H7 (cell line): ENCODE data around the gene SLC29A2. TPM values are rescaled to one million over a fixed set of nuclear protein-coding genes. Genes with fewer than 3 reads are reported as not detected.

ENCODE experiments used
- DNase-seq: peaks from one replicate; pipeline ENCODE4 v3.0.0; 2012
- H3K27me3 ChIP-seq: 2 replicates; pipeline ENCODE4 v1.6.0; 2011; ENCODE audit warnings: mild to moderate bottlenecking, low read length; ENCODE audit not compliant: control insufficient read depth, insufficient read depth
- H3K36me3 ChIP-seq: replicated peaks from 2 replicates; pipeline ENCODE4 v1.5.1; 2011; ENCODE audit warnings: low read length; ENCODE audit not compliant: control insufficient read depth, insufficient read depth
- H3K4me3 ChIP-seq: 2 replicates; pipeline ENCODE4 v1.5.1; 2011; ENCODE audit warnings: low read depth, mild to moderate bottlenecking, control low read depth, low read length, moderate library complexity; ENCODE audit not compliant: insufficient read depth
- total RNA-seq: library from RNA; depleted of rRNA; stranded (reverse); fragments of >200 nt; shearing (Covaris generic); gene quantifications from 2 replicates; pipeline ENCODE4 v1.2.3, GENCODE V29; 2014

Gene SLC29A2
- total RNA-seq, 1 experiment from 2014 or later: 23.8 TPM

DNA sequence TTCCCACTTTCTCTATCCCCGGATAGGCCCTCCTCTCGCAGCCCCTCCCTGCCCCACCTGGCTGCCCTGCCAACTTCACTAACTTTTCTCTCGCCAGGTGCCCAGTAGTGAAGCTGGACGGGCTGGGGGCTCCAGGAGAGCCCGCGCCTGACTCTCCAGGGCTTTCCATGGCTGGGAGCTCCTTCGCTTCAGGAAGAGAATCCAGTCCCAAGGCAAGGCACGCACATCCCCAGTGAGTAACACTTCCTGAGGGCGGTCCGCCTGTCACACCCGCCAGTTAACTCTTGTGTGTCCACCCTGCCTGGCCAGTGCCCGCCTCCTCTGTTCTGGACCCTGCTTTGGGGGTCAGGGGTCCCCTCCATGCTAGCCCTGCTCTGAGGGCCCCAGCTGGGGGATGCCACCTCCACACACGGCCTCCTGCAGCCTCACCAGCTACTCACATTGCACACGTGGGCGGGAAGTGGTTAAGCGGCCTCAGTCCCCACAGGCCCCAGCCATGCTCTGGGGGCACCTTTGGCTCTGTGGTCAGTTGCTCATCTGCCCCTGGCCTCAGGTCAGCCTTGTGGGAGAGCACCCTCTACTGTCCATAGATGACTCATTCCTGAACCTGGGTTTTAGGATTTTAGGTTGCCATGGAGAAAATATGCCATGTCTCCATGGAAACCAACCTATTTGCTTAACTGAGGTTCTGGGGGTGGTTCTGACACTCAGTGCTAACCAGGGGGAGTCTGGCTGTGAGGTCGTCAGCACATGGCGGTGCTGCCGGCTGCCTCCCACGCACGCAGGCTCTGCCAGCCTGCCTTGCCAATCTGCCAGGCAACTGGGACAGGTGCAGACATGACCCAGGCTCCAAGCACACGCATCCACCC, 35.1 kb downstream of the SLC29A2 start, which contains the start of gene RIN1:
TSS of gene RIN1 (minus strand) at position 201 of the 869 bp plus-strand sequence. CDS start at position 169, 32 bp downstream.
- Histone ChIP-seq H3K27me3 (peaks cover 1% of the 10 kb centered on the region; the same call in 1 of the 2 replicates), H3K4me3 (peak within 1 kb of the TSS; percentile 53)
- DNase-seq: peak; percentile 95

DNA sequence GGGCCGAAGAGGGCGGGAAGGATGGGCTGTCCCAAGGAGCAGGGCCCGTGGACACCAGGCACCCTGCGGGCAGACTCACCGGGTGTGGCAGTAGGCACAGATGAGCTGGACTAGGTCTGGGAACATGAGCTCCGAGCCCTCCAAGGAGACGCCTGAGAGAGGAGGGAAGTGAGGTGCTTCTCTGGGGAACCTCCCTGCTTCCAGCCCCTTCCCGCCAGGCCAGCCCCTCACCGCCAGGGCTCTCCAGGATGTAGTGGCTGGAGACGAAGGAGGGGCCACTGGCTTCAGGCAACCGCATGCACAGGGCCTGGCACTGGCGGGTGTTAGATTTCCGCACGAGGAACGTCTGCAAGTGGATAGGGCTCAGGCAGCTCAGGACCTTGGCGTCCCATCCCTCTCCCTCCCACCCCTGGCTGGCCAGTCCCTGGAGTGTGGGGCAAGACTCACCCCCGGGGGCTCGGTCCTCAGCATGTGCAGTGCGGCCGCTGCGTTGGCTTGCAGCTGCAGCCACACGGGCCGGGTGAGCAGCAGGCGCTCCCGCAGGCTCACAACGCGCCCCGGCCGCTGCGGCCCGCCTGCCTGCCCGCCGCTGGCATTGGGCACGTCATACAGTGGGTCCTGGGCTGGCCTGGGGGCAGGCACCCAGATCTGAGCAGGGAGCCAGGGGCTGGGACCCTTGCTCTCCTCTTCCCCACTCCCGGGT, 35.9 kb downstream of the SLC29A2 start:
- peaks cover 4% of the 10 kb centered on the region for H3K36me3 ChIP-seq
- peaks cover 1% of the 10 kb centered on the region; the same call in 1 of the 2 replicates for H3K27me3 ChIP-seq
- DNase-seq: peak; percentile 90
- peak overlapping the region; percentile 53 for H3K4me3 ChIP-seq

More for the DNA sequence above, 35.1 kb downstream of the SLC29A2 start, which contains the start of gene RIN1:
- peaks cover 7% of the 10 kb centered on the region for H3K36me3 ChIP-seq

DNA sequence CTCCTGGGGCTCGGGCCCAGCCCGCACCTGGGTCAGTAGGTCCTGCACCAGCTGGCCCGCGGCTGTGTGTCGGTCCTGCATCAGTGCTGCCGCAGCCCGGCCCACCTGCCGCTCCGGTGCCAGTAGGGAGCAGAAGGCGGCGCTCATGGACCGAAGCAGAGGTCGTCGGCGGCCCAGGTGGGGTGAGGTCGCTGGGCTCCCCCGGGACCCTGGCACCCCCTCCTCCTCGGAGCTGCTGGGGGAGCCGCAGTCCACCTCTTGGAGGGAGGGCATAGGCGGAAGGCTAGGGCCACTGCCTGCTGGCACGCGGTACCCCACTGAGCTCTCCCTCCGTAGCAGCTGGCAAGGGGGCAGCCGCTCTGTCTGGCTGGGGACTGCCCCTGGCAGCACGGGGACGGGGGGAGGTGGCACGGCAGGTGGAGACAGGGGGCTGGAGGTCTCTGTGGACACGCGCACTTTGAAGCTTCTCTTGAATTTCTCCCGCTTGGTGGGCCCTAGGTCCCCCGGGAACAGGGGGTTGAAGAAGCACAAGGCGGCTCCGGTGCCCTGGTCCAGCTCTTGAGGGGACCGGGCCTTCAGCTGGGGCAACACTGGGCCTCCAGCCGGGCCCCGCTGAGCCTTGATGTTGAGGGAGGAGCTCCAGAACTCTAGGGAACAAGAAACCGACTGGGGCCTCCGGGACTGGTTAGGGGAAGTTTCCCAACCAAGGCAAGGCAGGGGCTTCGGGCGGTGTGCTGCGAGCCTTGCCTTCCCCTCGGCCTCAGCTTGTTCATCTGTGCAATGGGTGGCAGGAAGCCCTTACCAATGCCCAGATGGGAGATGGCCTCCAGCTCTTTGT, 36.7 kb downstream of the SLC29A2 start:
- peak overlapping the region; percentile 53; the same call in 1 of the 2 replicates for H3K4me3 ChIP-seq
- H3K36me3 ChIP-seq: no peaks in the 10 kb centered on the region; the same call in none of the 2 replicates
- peak; percentile 70 for DNase-seq
- peaks cover 1% of the 10 kb centered on the region; the same call in 1 of the 2 replicates for H3K27me3 ChIP-seq

DNA sequence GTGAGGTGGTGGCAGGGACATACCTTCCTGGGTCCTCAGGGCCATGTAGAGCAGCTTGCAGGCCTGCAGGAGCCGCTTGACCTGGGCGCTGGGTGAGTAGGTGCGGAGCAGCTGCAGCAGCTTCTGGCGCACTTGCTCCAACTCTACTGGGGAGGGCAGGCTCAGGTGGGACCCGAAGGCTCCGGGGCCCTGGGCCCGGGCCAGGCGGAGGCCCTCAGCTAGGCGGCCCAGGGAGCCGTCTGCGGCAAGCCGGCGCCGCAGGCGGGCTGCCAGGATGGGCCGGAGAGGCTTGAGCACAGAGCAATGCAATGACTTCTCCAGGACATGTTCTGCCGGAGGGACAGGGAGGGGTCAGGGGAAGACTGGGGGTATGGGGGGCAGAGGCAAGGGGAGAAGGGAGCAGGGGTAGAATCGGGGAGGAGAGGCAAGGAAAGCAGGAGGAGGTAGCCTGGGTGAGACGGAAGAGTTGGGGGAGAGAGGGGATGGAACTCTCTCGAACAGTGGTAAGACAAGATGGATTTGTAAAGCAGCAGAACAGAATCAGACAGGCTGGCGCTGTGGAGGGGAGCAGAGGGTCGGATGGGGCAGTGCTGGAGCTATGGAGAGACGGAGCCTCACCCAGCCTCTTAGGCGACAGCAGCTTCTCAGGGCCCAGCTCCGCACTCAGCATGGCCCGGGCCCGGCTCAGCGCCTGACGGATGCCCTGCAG, 37.5 kb downstream of the SLC29A2 start:
- Histone ChIP-seq H3K4me3 (no peak overlapping the region), H3K27me3 (peaks cover 1% of the 10 kb centered on the region; the same call in 1 of the 2 replicates), H3K36me3 (no peaks in the 10 kb centered on the region; the same call in 1 of the 2 replicates)
- DNase-seq: peak; percentile 67

DNA sequence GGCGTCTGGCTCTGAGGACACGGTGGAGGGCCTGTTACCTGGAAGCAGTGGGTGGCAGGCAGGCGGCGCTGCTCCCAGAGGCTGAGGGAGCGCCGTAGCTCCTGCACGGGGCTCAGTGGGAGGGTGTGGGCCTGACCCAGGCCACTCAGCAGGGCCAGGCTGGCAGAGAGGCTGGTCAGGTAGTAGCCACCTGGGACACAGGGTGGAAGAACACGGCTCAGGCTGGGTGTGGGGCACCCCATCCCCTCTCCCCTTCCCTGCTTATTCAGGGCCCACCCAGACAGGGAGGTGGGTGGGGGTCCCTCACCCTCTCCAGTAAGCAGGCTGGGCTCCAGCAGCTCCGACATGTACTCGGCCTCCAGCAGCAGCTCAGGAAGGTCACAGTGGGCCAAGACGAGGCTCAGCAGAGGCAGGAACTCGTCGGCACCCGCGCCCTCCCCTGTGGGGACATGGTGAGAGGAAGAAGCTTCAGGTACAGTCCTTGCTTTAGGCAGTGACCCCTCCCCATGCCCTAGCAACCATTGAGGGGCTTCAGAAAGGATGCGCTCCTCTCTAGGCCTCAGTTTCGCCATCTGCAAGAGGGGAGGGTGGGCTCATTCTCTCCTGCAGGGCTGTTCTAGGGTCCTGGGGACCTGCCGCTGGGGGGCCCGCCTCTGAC, 38.2 kb downstream of the SLC29A2 start:
- Histone ChIP-seq H3K4me3 (no peak overlapping the region), H3K36me3 (no peaks in the 10 kb centered on the region; the same call in 1 of the 2 replicates), H3K27me3 (peaks cover 1% of the 10 kb centered on the region; the same call in 1 of the 2 replicates)
- DNase-seq: peak; percentile 58

DNA sequence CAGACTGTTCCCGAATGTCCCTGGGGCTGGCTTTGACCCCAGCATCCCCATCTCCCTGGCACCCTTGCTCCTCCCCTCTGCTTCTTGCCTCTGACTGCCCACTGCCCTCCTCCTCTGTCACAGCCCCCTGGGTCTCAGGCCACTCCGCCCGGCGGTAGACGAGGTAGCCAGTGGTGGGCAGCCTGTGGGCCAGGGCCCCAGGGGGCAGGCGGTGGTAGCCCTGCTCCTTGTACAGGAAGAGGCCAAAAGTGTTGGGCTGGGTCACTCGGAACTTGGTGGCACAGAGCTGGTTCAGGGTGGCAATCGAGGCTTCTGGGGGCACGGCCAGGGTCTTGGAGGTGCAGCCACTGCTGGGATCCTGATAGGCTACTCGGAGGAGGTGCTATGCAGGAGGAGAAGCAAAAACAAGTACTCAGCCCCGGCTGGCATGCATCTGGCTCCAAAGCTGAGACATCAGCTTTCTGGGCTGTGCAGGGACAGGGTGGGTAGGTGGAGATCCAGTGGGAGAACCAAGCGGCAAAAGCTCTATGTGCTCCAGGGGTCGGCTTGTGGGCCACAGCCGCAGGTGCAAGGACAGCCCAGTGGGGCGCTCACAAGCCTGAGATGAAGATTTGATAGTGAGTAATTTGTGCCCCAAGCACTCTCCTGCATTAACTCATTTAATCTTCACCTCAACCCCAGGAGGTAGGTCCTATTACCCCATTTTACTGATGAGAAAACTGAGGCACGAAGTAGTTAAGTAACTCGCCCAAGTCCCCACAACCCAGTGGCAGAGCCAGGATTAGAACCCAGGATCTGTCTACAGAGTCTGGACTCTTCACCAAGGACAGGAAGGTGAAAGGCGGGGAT, 39.0 kb downstream of the SLC29A2 start:
- H3K27me3 ChIP-seq: peaks cover 1% of the 10 kb centered on the region; the same call in 1 of the 2 replicates
- no peaks in the 10 kb centered on the region; the same call in 1 of the 2 replicates for H3K36me3 ChIP-seq
- peak; percentile 51 for DNase-seq
- H3K4me3 ChIP-seq: no peak overlapping the region

DNA sequence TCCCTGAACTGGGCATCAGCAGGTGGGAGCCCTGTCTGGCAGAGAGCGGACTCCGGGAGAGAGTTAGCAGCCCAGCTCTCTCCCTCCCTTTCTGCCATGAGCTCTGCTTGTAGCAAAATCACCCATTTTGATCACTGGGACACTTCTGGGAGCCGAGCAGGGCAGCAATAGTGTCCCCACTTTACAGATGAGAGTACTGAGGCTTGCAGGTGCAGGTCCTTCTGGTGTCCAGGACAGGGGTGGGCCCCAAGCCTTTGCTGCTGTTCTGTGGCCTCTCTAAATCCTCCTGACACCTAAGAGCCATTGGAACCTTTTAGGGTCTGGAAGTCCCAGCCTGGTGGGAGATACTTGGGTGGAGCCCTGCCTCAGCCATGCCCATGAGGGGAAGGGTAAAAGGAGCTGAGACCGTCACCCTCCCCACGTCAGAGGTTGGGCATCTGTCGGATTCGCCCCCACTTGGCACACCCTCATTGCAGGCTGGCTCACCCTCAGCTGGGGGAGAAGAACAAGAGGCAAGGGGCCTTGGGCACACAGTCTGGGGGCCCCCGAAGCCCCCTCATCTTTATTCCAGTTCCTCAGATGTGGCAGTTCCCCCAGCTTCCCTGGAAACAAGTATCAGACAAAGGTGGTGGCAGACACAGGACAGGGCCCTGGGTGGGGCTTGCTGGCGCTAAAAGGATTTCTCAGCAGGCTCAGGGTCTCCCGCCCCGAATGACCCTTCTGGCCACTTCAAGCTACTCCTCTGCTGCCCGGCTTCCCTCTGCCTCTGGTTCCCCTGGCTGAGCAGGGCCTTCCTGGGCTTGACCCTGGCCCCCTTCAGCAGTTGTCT, 39.8 kb downstream of the SLC29A2 start:
- Histone ChIP-seq H3K36me3 (no peaks in the 10 kb centered on the region; the same call in 1 of the 2 replicates), H3K27me3 (peaks cover 1% of the 10 kb centered on the region; the same call in 1 of the 2 replicates), H3K4me3 (no peak overlapping the region)
- peak; percentile 36 for DNase-seq

DNA sequence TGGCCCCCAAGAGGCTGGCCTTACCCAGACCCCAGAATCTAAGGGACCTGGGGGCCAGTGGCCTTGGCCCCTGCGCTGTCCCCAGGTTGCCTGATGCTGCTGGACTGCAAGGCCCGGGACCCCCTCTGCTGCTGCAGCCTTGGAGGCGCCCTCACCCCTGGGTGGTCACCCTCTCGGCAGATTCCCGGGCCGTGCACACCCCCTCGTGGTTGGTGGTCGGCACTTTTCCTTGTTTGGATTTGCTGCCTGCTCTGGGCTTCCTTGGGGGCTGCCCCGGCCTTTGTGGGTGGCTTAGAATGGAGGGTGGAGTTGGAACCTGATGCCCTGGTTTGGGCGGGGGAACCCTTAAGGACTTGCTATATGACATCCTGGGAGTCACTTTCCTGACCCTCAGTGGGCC, 40.6 kb downstream of the SLC29A2 start:
- DNase-seq: peak; percentile 50
- Histone ChIP-seq H3K27me3 (peaks cover 1% of the 10 kb centered on the region; the same call in 1 of the 2 replicates), H3K36me3 (no peaks in the 10 kb centered on the region; the same call in 1 of the 2 replicates), H3K4me3 (no peak overlapping the region)

DNA sequence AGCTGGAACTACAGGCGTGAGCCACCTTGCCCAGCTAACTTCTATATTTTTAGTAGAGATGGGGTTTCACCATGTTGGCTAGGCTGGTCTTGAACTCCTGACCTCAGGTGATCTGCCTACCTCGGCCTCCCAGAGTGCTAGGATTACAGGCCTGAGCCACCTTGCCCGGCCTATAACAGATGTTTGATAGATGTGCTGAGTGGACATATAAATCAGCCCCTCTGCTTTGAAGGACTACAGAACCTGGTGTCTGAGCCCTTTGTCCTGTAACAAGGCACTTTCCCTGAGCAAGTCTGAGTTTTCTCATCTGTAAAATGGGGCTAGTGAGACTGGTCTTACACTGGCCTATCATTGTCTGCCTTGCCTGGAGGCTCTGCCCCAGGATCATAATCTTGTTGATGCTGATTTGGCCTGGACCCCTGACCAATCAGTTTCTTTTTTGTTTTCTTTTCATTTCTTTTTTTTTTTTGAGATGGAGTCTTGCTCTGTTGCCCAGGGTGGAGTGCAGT, 42.3 kb downstream of the SLC29A2 start:
- no peaks in the 10 kb centered on the region; the same call in 1 of the 2 replicates for H3K36me3 ChIP-seq
- no peaks in the 10 kb centered on the region for H3K27me3 ChIP-seq
- no peak for DNase-seq
- no peak overlapping the region for H3K4me3 ChIP-seq

DNA sequence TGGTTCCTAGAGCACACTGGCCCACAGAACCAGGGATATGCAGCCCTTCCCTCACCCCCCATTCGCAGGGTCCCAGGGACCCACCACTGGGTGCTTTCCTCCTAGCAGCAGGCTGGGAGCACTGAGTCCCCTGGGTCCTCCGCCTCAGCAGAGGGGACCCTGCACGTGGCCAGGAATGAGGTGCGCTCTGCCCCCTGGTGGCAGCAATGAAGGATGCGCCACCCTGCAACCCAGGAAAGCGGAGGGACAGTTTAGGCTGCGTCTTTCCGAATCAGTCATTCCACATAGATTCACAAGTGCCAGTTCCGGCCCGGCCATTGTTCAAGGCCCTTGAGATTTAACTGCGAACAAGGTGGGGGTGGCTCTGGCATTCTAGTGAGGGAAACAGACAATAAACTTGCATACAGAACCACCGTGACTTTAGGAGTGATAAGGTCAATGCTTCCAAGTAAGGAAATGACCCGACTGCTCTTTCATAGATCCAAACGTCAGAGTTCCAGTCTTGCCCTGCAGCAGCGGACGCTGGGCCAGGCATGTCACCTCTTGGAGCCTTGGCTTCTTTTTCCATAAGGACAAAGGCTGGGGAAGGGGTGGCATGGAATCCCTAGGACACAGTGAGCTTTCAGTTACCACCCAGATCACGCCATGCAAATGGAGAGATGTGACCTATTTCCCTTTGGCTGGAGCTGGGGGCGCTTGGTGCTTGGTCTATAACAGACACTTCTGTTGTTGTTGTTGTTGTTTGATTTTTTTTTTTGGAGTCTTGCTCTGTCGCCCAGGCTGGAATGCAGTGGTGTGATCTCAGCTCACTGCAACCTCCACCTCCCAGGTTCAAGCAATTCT, 43.0 kb downstream of the SLC29A2 start:
- H3K36me3 ChIP-seq: no peaks in the 10 kb centered on the region; the same call in 1 of the 2 replicates
- no peaks in the 10 kb centered on the region for H3K27me3 ChIP-seq
- H3K4me3 ChIP-seq: no peak overlapping the region
- peak; percentile 95 for DNase-seq

DNA sequence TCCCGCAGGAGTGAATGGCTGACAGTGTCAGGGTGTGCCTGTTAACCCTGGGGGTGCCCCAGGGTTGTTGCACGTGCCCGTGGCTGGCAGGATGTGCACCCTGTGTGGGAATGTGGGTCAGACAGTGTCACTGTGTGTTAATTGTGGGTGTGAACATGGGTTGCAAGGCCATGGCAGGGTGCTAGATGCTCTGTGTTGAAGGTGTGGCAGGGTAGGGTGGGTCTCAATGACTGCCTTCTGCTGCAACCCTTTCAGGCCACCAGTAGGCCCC, 43.6 kb downstream of the SLC29A2 start:
- H3K36me3 ChIP-seq: no peaks in the 10 kb centered on the region; the same call in 1 of the 2 replicates
- no peaks in the 10 kb centered on the region for H3K27me3 ChIP-seq
- DNase-seq: no peak

More for the DNA sequence above, 43.6 kb downstream of the SLC29A2 start:
- H3K4me3 ChIP-seq: no peak overlapping the region
